ENCODE measurements around the gene ADAMTS14. TPM values are rescaled to one million over a fixed set of nuclear protein-coding genes. Genes with fewer than 3 reads are reported as not detected.

The ADAMTS14 gene
- total RNA-seq, 1 experiment from 2014 or later = 2.1 TPM

- no peak overlapping the region for H3K4me3 Mint-ChIP-seq
- H3K27me3 Mint-ChIP-seq (ENCODE audit: low read depth) = no peaks in the 10 kb centered on the region
- H3K9me3 Mint-ChIP-seq = peaks cover 7% of the 10 kb centered on the region
- H3K4me1 Mint-ChIP-seq = peaks cover 8% of the 10 kb centered on the region
- H3K27ac Mint-ChIP-seq = no peak overlapping the region
- no peak for DNase-seq (ENCODE audit: low spot score)
- POLR2A ChIA-PET = no interaction called here
- 0 out of 2 replicates have a peak, but pooled peaks cover 3% of the 10 kb centered on the region for H3K36me3 Mint-ChIP-seq
- CTCF ChIA-PET = no interaction called here
- ATAC-seq = no peak
- TF ChIP-seq ZBTB43 (CRISPR knock-in tag; IDR thresholded peaks at IDR 0.05) (no peak), CDX4 (CRISPR knock-in tag; IDR thresholded peaks at IDR 0.05; ENCODE audit: borderline replicate concordance) (no peak), GTF2I (CRISPR knock-in tag; conservative IDR thresholded peaks at IDR 0.05) (no peak), AR (CRISPR knock-in tag; IDR thresholded peaks at IDR 0.05) (no peak), SOX15 (CRISPR knock-in tag; IDR thresholded peaks at IDR 0.05) (no peak), CREM (CRISPR knock-in tag; IDR thresholded peaks at IDR 0.05) (no peak), NR2C2 (CRISPR knock-in tag; IDR thresholded peaks at IDR 0.05) (no peak), ARID4B (CRISPR knock-in tag; IDR thresholded peaks at IDR 0.05; ENCODE audit: borderline replicate concordance) (no peak), E2F4 (CRISPR knock-in tag; IDR thresholded peaks at IDR 0.05; ENCODE audit: borderline replicate concordance, low read depth) (no peak), NR1H2 (CRISPR knock-in tag; IDR thresholded peaks at IDR 0.05) (no peak), ATF1 (CRISPR knock-in tag; IDR thresholded peaks at IDR 0.05) (no peak), JUN (CRISPR knock-in tag; IDR thresholded peaks at IDR 0.05) (no peak), E2F5 (CRISPR knock-in tag; IDR thresholded peaks at IDR 0.05) (no peak)
- TF ChIP-seq, protein P1, sequence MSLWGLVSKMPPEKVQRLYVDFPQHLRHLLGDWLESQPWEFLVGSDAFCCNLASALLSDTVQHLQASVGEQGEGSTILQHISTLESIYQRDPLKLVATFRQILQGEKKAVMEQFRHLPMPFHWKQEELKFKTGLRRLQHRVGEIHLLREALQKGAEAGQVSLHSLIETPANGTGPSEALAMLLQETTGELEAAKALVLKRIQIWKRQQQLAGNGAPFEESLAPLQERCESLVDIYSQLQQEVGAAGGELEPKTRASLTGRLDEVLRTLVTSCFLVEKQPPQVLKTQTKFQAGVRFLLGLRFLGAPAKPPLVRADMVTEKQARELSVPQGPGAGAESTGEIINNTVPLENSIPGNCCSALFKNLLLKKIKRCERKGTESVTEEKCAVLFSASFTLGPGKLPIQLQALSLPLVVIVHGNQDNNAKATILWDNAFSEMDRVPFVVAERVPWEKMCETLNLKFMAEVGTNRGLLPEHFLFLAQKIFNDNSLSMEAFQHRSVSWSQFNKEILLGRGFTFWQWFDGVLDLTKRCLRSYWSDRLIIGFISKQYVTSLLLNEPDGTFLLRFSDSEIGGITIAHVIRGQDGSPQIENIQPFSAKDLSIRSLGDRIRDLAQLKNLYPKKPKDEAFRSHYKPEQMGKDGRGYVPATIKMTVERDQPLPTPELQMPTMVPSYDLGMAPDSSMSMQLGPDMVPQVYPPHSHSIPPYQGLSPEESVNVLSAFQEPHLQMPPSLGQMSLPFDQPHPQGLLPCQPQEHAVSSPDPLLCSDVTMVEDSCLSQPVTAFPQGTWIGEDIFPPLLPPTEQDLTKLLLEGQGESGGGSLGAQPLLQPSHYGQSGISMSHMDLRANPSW (CRISPR knock-in tag; conservative IDR thresholded peaks at IDR 0.05; ENCODE audit: low read depth) = no peak
- TF ChIP-seq, protein P2, sequence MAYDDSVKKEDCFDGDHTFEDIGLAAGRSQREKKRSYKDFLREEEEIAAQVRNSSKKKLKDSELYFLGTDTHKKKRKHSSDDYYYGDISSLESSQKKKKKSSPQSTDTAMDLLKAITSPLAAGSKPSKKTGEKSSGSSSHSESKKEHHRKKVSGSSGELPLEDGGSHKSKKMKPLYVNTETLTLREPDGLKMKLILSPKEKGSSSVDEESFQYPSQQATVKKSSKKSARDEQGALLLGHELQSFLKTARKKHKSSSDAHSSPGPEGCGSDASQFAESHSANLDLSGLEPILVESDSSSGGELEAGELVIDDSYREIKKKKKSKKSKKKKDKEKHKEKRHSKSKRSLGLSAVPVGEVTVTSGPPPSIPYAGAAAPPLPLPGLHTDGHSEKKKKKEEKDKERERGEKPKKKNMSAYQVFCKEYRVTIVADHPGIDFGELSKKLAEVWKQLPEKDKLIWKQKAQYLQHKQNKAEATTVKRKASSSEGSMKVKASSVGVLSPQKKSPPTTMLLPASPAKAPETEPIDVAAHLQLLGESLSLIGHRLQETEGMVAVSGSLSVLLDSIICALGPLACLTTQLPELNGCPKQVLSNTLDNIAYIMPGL (CRISPR knock-in tag; IDR thresholded peaks at IDR 0.05) = no peak
- TF ChIP-seq, protein P3, sequence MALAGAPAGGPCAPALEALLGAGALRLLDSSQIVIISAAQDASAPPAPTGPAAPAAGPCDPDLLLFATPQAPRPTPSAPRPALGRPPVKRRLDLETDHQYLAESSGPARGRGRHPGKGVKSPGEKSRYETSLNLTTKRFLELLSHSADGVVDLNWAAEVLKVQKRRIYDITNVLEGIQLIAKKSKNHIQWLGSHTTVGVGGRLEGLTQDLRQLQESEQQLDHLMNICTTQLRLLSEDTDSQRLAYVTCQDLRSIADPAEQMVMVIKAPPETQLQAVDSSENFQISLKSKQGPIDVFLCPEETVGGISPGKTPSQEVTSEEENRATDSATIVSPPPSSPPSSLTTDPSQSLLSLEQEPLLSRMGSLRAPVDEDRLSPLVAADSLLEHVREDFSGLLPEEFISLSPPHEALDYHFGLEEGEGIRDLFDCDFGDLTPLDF (CRISPR knock-in tag; IDR thresholded peaks at IDR 0.05) = no peak
- TF ChIP-seq, protein P4, sequence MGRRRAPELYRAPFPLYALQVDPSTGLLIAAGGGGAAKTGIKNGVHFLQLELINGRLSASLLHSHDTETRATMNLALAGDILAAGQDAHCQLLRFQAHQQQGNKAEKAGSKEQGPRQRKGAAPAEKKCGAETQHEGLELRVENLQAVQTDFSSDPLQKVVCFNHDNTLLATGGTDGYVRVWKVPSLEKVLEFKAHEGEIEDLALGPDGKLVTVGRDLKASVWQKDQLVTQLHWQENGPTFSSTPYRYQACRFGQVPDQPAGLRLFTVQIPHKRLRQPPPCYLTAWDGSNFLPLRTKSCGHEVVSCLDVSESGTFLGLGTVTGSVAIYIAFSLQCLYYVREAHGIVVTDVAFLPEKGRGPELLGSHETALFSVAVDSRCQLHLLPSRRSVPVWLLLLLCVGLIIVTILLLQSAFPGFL (CRISPR knock-in tag; IDR thresholded peaks at IDR 0.05; ENCODE audit: borderline replicate concordance) = no peak
Observed at GRCh38 chr10:70748801-70749573, 76.7 kb downstream of the ADAMTS14 start.

Measured in WTC11 (cell line).